H1 (cell line): Measurements from ENCODE around the gene FAM120A. TPM values are rescaled to one million over a fixed set of nuclear protein-coding genes. Genes with fewer than 3 reads are reported as not detected.

Experiments used
- CBX8 ChIP-seq: fragments of 300-800, 300-1000 bp; sonication (generic); IDR thresholded peaks from 2 replicates; pipeline ENCODE4 v1.7.1; 2016; ENCODE audit warnings: low read depth, low read length, borderline replicate concordance
- CEBPB ChIP-seq: IDR thresholded peaks from 2 replicates; pipeline ENCODE4 v1.6.1; 2012; ENCODE audit warnings: low read depth, low read length
- CHD7 ChIP-seq: fragments of 300-600 bp; sonication (generic); IDR thresholded peaks from 2 replicates; pipeline ENCODE4 v1.7.1; 2012; ENCODE audit warnings: low read length, moderate library complexity, mild to moderate bottlenecking, inconsistent platforms; ENCODE audit not compliant: insufficient replicate concordance
- E2F6 ChIP-seq: IDR thresholded peaks from 2 replicates; pipeline ENCODE4 v1.6.1; 2012; ENCODE audit warnings: inconsistent platforms
- POLR2AphosphoS5 ChIP-seq: IDR thresholded peaks from 2 replicates; pipeline ENCODE4 v1.6.1; 2011; ENCODE audit warnings: low read depth, low read length
- SRF ChIP-seq: IDR thresholded peaks from 2 replicates; pipeline ENCODE4 v1.6.1; 2011; ENCODE audit warnings: mild to moderate bottlenecking, low read depth, low read length, moderate library complexity
- polyA plus RNA-seq, 7 experiments: library from polyadenylated mRNA; depleted of rRNA in 3 of 7; stranded (reverse) in 5 of 7; unstranded in 2 of 7; fragments of >200 nt in 5 of 7; fragments of 200-250 nt in 2 of 7; gene quantifications; 1 replicate in 5 of 7; 2 replicates in 1 of 7; 4 replicates in 1 of 7; pipeline versions ENCODE4 v1.2.1 to v1.2.3, GENCODE V29; 2011 to 2013; ENCODE audit warnings: missing spikeins in 2 of 7, mixed read lengths in 2 of 7
- total RNA-seq: library from RNA; stranded (reverse); fragmentation: NEBNext Ultra II Directional; extraction: Animal tissue kit (Norgen Biotek cat#: 25700); gene quantifications from 2 replicates; pipeline ENCODE4 v1.2.1, GENCODE V29; 2021

Gene FAM120A
- total and polyA plus RNA-seq, 2 of the 8 experiments (the other 6 are each of a cell fraction or from before 2014, with no cell fraction given): 24.9 to 54.7 TPM

GRCh38 chr9:93461821-93462220 is 10.3 kb downstream of the FAM120A start (continued):
- no peak for TF ChIP-seq CHD7
- no peak; the same call in 1 of the 2 replicates for TF ChIP-seq CEBPB
- TF ChIP-seq POLR2AphosphoS5: no peak
- TF ChIP-seq E2F6: no peak
- TF ChIP-seq SRF: no peak
- no peak for TF ChIP-seq CBX8
